Measurements from ENCODE around the gene RHOG.
"Not testable (repeated sequence)": the region's sequence is repeated elsewhere in the genome, so short reads cannot be mapped to it uniquely, and the experiment has no call there.

The RHOG gene

DNA sequence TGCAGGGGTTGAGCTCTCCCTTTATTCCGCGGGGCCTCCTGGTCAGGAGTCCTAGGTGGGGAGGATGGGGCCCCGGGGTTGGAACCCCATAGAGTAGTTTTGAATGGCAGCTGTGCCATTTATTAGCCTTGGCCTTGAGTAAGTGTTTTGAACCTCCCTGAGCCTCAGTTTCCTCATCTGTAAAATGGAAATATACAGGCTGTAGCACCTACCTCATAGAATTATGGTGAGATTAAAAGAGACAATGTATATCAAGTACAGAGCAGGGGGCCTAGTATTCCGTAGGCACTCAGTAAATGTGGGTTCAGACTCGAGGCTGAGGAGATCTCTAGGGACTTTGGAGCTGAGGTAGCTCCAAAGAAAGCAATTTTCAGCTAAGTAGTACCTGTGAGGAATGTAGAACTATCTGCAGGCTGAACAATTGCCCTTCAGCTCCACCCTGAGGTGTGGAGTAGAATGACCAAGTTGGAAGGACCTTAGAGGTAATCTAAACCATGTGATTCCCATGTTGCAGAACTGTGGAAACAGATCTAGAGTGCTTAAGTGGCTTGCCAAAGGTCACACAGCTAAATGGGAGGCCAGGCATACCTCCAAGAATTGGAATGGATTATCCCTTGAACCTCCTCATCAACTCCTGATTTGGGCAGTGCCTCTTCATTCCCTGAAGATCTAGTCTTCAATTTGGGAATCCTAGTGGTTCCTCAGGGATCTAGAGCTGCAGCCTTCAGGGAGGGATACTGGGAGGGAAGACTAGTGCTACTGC, 31.7 kb downstream of the RHOG start:
- DNase-seq (ENCODE audit: low read depth), result no peak

- peak; percentile 31 for DNase-seq (ENCODE audit: low read depth)
Observed at GRCh38 chr11:3807909-3808860, 32.6 kb downstream of the RHOG start, which contains the start of gene PGAP2. Gene PGAP2, plus strand, starts transcription at chr11:3808560. Its CDS starts 2,700 bp downstream, at chr11:3811260.

DNA sequence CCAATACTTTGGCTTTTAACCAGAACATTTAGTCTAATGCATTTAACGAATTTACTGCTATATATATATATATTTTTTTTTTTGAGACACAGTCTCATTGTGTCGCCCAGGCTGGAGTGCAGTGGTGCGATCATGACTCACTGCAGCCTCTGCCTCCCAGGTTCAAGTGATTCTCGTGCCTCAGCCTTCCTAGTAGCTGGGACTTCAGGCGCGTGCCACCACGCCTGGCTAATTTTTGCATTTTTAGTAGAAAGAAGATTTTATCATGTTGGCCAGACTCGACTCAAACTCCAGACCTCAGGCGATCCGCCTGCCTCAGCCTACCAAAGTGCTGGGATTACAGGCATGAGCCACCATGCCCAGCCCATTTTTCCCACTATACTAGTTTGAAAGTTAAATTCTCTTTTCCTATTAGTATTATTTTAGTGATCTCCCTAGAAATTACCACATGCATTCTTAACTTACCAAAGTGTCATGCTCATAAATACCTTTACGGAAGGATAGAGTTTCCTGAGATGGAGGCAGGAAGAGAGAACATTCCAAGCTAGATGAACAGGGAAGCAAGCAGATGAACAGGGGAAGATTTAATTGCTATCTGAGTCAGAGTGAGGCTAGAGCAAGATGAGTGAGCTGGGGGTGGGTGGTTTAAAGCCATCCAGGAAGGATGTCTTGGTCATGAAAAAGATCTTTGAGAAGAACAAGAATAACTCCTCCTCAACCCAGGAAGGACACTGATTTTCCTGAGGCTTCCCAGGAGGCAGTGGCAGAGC, 36.8 kb downstream of the RHOG start:
- DNase-seq (ENCODE audit: low read depth), result no peak

DNA sequence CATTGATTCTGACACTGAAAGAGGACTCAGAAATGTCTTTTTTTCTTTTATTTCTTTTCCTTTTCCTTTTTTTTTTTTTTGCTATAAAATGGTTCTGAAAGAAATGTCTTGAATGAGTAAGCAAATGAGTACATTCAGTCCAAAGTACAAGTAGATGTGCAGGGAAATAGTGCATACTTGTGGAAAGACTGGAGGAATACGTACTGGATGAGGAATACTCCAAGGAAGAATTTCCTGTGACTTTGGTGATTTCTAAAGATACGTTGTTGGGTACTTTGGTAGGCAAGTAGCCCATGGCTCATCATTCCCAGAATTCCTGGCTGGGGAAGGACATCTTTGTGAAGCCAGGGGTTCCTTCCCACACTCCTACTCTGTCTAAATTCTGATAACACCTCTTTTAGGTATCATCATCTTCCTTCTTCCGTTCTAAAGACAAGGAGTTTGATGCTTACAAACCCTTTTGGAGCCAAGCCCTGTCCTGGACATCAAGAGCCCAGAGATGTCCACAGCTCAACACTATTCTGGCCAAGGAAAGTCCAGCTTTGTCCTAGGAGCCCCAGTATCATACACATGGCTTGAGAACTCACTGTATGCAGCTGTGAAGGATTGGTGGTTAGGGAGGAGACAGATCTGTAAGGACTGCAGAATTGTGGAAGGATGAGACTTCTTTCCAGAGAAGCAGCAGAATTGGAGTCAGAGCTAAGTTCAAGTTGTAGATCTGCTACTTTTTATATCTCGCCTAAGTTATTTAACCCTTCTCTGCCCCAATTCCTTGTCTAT, 38.6 kb downstream of the RHOG start:
- no peak for DNase-seq (ENCODE audit: low read depth)

- DNase-seq (ENCODE audit: low read depth), result no peak
Observed at GRCh38 chr11:3799873-3800272, 40.9 kb downstream of the RHOG start.

GRCh38 chr11:3799143-3799542, 41.6 kb downstream of the RHOG start:
- no peak for DNase-seq (ENCODE audit: low read depth)

- DNase-seq (ENCODE audit: low read depth), result peak; percentile 100
Observed at GRCh38 chr11:3797329-3798090, 43.2 kb downstream of the RHOG start, which contains the start of gene NUP98. Gene NUP98, minus strand, starts transcription at chr11:3797554. Its CDS starts 15,437 bp downstream, at chr11:3782117.

GRCh38 chr11:3796801-3797328, 43.9 kb downstream of the RHOG start:
- no peak for DNase-seq (ENCODE audit: low read depth)

DNA sequence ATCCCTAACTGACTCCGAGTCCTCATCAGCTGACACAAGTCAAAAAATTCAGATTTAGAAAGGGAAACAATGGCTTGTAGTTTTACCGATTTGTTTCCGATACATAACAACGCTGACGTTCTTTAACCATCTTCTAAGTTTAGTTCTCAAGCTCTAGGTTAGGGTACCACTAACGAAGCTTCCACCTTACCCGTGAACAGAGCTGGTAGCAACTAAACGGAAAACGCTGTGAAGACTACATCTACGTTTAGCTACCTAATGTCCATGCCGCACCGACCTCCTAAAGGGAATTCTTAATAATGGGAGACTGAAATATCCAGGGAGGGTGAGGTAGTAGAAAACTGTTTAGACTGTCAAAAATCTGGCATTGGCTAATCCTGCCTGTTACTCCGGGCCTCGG, 44.4 kb downstream of the RHOG start:
- no peak for DNase-seq (ENCODE audit: low read depth)

GRCh38 chr11:3796002-3796311, 44.8 kb downstream of the RHOG start:
- no peak for DNase-seq (ENCODE audit: low read depth)

- DNase-seq (ENCODE audit: low read depth), result no peak
Observed at GRCh38 chr11:3795131-3796001, 45.4 kb downstream of the RHOG start.

DNA sequence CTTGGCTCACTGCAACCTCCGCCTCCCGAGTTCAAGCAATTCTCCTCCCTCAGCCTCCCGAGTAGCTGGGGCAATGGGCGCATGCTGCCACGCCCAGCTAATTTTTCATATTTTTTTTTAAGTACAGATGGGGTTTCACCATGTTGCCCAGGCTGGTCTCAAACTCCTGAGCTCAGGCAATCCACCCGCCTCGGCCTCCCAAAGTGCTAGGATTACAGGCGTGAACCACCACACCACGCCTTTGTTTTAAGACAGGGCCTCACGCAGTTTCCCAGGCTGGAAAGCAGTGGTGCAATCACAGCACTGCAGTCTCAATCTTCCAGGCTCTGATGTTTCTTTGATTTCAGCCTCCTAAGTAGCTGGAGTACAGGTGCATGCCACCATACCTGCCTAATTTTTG, 46.4 kb downstream of the RHOG start:
- not testable (repeated sequence) for DNase-seq (ENCODE audit: low read depth)

DNA sequence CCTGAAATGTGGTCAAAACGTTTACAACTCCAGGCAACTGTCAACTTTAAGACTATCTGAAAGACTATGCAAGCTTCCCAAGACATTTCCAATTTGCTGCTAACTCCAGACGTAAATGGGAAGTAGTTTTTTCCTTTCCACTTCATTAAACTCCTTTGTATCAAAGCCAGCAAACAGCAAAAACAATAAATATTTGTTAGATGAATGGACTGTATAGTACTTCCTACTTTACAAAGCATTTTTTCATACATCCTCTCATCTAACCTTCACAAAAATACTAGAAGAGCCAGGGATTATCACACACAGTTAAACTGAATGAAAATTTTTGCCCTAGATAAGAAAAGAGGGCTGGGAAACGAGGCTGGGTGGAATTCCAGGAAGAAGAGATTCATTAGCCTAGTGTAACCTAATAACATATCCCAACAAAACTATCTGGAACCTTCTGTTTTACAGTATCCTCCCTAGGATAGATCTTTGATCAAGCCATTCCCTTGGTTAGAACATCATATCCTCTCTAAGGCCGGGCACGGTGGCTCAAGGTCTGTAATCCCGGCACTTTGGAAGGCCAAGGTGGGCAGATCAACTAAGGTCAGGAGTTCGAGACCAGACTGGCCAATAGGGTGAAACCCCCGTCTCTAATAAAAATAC, 53.9 kb downstream of the RHOG start:
- DNase-seq (ENCODE audit: low read depth), result no peak

DNA sequence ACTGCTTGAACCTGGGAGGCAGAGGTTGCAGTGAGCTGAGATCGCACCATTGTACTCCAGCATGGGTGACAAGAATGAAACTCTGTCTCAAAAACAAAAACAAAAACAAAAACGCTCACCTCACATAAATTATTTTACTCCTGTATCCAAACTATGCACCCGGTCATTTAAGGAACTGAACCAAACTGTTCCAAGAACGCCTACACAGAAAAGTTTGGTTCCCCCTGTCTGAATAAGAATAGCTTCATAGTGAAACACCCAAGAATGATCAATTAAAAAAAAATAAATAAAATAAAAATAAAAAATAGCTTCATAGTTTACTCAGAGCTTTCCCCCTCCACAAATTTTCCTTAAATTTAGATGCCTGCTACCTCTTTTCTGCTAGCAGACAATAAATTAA, 57.1 kb downstream of the RHOG start:
- no peak for DNase-seq (ENCODE audit: low read depth)

DNA sequence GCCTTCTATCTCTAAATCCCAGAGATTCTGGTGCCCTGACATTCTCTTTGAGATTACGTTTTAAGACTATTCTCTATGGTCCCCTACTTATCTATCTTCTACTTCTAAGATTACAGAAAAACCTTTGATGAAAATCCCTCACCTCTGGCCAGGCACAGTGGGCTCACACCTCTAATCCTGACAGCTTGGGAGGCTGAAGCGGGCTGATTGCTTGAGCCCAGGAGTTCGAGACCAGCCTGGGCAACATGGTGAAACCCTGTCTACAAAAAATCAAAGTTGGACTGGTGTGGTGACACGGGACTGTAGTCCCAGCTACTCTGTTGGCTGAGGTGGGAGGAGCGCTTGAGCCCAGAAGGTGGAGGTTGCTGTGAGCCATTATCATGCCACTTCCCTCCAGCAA, 57.8 kb downstream of the RHOG start:
- DNase-seq (ENCODE audit: low read depth), result no peak

DNA sequence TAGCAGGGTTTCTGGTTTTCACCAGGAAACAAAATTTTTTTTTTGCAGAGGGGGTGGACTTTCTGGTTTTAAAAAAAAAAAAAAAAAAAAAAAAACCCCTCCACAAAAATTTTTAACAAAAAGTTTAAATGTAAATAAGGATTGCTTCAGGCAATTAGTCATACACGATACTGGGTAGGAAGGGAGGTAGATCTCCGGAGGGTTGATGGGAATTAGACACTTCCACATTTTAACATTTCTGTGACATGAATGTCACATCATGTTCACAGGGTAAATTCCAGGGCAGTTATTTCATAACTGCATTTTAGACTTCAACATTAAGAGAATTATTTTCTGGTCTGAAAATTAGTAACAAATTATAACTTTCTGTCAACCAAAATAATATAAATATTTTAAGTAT, 59.3 kb downstream of the RHOG start:
- DNase-seq (ENCODE audit: low read depth), result no peak
